Upper lobe of right lung (tissue), 1 donor: ENCODE data around the gene H1-8. TPM values are rescaled to one million over a fixed set of nuclear protein-coding genes. Genes with fewer than 3 reads are reported as not detected.

ENCODE experiments used
- ATAC-seq: fragments of 200-7000 bp; cut with Tn5 transposase; one replicate; pipeline ENCODE4 v1.9.1; 2020; ENCODE audit warnings: mild to moderate bottlenecking, moderate library complexity
- DNase-seq: peaks from one replicate; pipeline ENCODE4 v3.0.0-alpha.2; 2020
- H3K27ac ChIP-seq: fragments of 200-600 bp; one replicate; pipeline ENCODE4 v1.8.0; 2022
- H3K27me3 ChIP-seq: fragments of 200-600 bp; one replicate; pipeline ENCODE4 v1.8.0; 2022; ENCODE audit warnings: mild to moderate bottlenecking
- H3K36me3 ChIP-seq: fragments of 200-600 bp; one replicate; pipeline ENCODE4 v1.8.0; 2022
- H3K4me1 ChIP-seq: fragments of 200-600 bp; one replicate; pipeline ENCODE4 v1.8.0; 2022
- H3K4me3 ChIP-seq: fragments of 200-600 bp; one replicate; pipeline ENCODE4 v1.8.0; 2022; ENCODE audit warnings: mild to moderate bottlenecking
- H3K9me3 ChIP-seq: fragments of 200-600 bp; one replicate; pipeline ENCODE4 v1.8.0; 2022
- CTCF ChIP-seq: fragments of 200-600 bp; IDR thresholded peaks from one replicate; pipeline ENCODE4 v1.8.0; 2022; ENCODE audit warnings: antibody characterized with exemption
- intact Hi-C: fragments of 100-400 bp; cut with DNase I; formaldehyde crosslinking; loops from one replicate; pipeline ENCODE4 v1.11.0; 2022
- total RNA-seq: library from RNA; stranded (reverse); fragmentation: NEBNext Ultra II Directional; extraction: Animal tissue kit (Norgen Biotek cat#: 25700); gene quantifications from one replicate; pipeline ENCODE4 v1.2.1, GENCODE V29; 2021
- donor health status: DM: no; HTN: yes; CAD: no; lungs with severe emphysema.

Gene H1-8
- total RNA-seq, 1 donor from 2014 or later = not detected

GRCh38 chr3:129518581-129518980 is 24.4 kb upstream of the H1-8 start:
- H3K4me3 ChIP-seq = no peak overlapping the region
- H3K9me3 ChIP-seq = no peaks in the 10 kb centered on the region
- H3K36me3 ChIP-seq = no peaks in the 10 kb centered on the region
- H3K27me3 ChIP-seq = no peaks in the 10 kb centered on the region
- DNase-seq = peak; percentile 51
- TF ChIP-seq CTCF = no peak
- ATAC-seq = no peak
- H3K27ac ChIP-seq = no peak overlapping the region
- intact Hi-C loops = no loop called here
- H3K4me1 ChIP-seq = no peaks in the 10 kb centered on the region

- no peak for TF ChIP-seq CTCF
- Histone ChIP-seq H3K27me3 (no peaks in the 10 kb centered on the region), H3K9me3 (no peaks in the 10 kb centered on the region), H3K4me1 (no peaks in the 10 kb centered on the region), H3K4me3 (no peak overlapping the region), H3K36me3 (no peaks in the 10 kb centered on the region), H3K27ac (no peak overlapping the region)
- ATAC-seq = no peak
- intact Hi-C loops = no loop called here
- DNase-seq = no peak
Measured at GRCh38 chr3:129519449-129519848, 23.5 kb upstream of the H1-8 start.

- no peak overlapping the region for H3K27ac ChIP-seq
- no peaks in the 10 kb centered on the region for H3K27me3 ChIP-seq
- no peaks in the 10 kb centered on the region for H3K4me1 ChIP-seq
- ATAC-seq (no peak), DNase-seq (peak; percentile 39)
- no peak overlapping the region for H3K4me3 ChIP-seq
- no peaks in the 10 kb centered on the region for H3K9me3 ChIP-seq
- intact Hi-C loops = no loop called here
- H3K36me3 ChIP-seq = no peaks in the 10 kb centered on the region
- TF ChIP-seq CTCF = no peak
Measured at GRCh38 chr3:129519896-129520715, 22.9 kb upstream of the H1-8 start.

GRCh38 chr3:129520960-129521359 is 22.0 kb upstream of the H1-8 start:
- H3K4me3 ChIP-seq = no peak overlapping the region
- TF ChIP-seq CTCF = no peak
- H3K4me1 ChIP-seq = no peaks in the 10 kb centered on the region
- H3K27me3 ChIP-seq = no peaks in the 10 kb centered on the region
- DNase-seq (no peak), ATAC-seq (no peak)
- H3K27ac ChIP-seq = no peak overlapping the region
- H3K9me3 ChIP-seq = no peaks in the 10 kb centered on the region
- H3K36me3 ChIP-seq = no peaks in the 10 kb centered on the region
- intact Hi-C loops = no loop called here

- Histone ChIP-seq H3K4me3 (no peak overlapping the region), H3K36me3 (no peaks in the 10 kb centered on the region), H3K27ac (no peak overlapping the region), H3K27me3 (no peaks in the 10 kb centered on the region), H3K4me1 (no peaks in the 10 kb centered on the region), H3K9me3 (no peaks in the 10 kb centered on the region)
- no peak for TF ChIP-seq CTCF
- DNase-seq (no peak), ATAC-seq (no peak)
- intact Hi-C loops = no loop called here
Measured at GRCh38 chr3:129521611-129522010, 21.4 kb upstream of the H1-8 start.
